Glutamatergic neuron (in vitro differentiated cells): Measurements from ENCODE around the gene HPS1. TPM values are rescaled to one million over a fixed set of nuclear protein-coding genes. Genes with fewer than 3 reads are reported as not detected.

Experiments
- DNase-seq: peaks from one replicate; pipeline ENCODE4 v3.0.0; 2022
- H3K27ac Mint-ChIP-seq: one replicate; pipeline ENCODE4 v1.8.0; 2020; ENCODE audit warnings: mild to moderate bottlenecking, mixed read lengths, inconsistent platforms; ENCODE audit not compliant: unreplicated experiment
- H3K27me3 Mint-ChIP-seq: one replicate; pipeline ENCODE4 v1.8.0; 2020; ENCODE audit warnings: mild to moderate bottlenecking, moderate library complexity, mixed read lengths, inconsistent platforms; ENCODE audit not compliant: unreplicated experiment
- H3K36me3 Mint-ChIP-seq: one replicate; pipeline ENCODE4 v1.8.0; 2020; ENCODE audit warnings: mild to moderate bottlenecking, mixed read lengths, inconsistent platforms; ENCODE audit not compliant: unreplicated experiment
- H3K4me1 Mint-ChIP-seq: one replicate; pipeline ENCODE4 v1.8.0; 2020; ENCODE audit warnings: mild to moderate bottlenecking, low read depth, mixed read lengths, inconsistent platforms; ENCODE audit not compliant: unreplicated experiment
- H3K4me3 Mint-ChIP-seq: one replicate; pipeline ENCODE4 v1.8.0; 2020; ENCODE audit warnings: mild to moderate bottlenecking, mixed read lengths, inconsistent platforms; ENCODE audit not compliant: unreplicated experiment
- H3K9me3 Mint-ChIP-seq: one replicate; pipeline ENCODE4 v1.8.0; 2020; ENCODE audit warnings: mild to moderate bottlenecking, moderate library complexity, mixed read lengths, inconsistent platforms; ENCODE audit not compliant: unreplicated experiment
- CTCF ChIP-seq: fragments of 200-600 bp; sonication (generic); IDR thresholded peaks from one replicate; pipeline ENCODE4 v1.5.0; 2021; ENCODE audit not compliant: partially characterized antibody, unreplicated experiment
- total RNA-seq: library from RNA; stranded (reverse); fragmentation: NEBNext Ultra II Directional; extraction: Animal tissue kit (Norgen Biotek cat#: 25700); gene quantifications from one replicate; pipeline ENCODE4 v1.2.1, GENCODE V29; 2021; ENCODE audit not compliant: unreplicated experiment

The HPS1 gene
- total RNA-seq, 1 donor from 2014 or later: 34.4 TPM

- peak; percentile 78 for DNase-seq
- no peaks in the 10 kb centered on the region for H3K36me3 Mint-ChIP-seq
- H3K4me1 Mint-ChIP-seq: no peaks in the 10 kb centered on the region
- H3K27me3 Mint-ChIP-seq: peaks cover 5% of the 10 kb centered on the region
- H3K9me3 Mint-ChIP-seq: peaks cover 2% of the 10 kb centered on the region
- peak within 1 kb of the TSS; percentile 82 for H3K27ac Mint-ChIP-seq
- H3K4me3 Mint-ChIP-seq: peak within 1 kb of the TSS; percentile 83
- no peak for TF ChIP-seq CTCF
Observed at GRCh38 chr10:98414932-98415730, 31.6 kb downstream of the HPS1 start, which contains the start of gene PYROXD2. PYROXD2 (minus strand) TSS chr10:98415182; CDS start chr10:98415135, 47 bp downstream.

GRCh38 chr10:98414578-98414931 lies 32.2 kb downstream of the HPS1 start:
- DNase-seq: no peak
- Mint-ChIP-seq H3K4me1 (no peaks in the 10 kb centered on the region), H3K27ac (peak overlapping the region; percentile 82), H3K4me3 (peak overlapping the region; percentile 83), H3K9me3 (peaks cover 2% of the 10 kb centered on the region), H3K27me3 (peaks cover 5% of the 10 kb centered on the region), H3K36me3 (no peaks in the 10 kb centered on the region)
- no peak for TF ChIP-seq CTCF

GRCh38 chr10:98411768-98412167 lies 35.0 kb downstream of the HPS1 start:
- Mint-ChIP-seq H3K27me3 (peaks cover 6% of the 10 kb centered on the region), H3K4me1 (no peaks in the 10 kb centered on the region), H3K36me3 (no peaks in the 10 kb centered on the region), H3K4me3 (no peak overlapping the region), H3K9me3 (peaks cover 2% of the 10 kb centered on the region), H3K27ac (no peak overlapping the region)
- no peak for DNase-seq
- no peak for TF ChIP-seq CTCF

GRCh38 chr10:98411166-98411565 lies 35.6 kb downstream of the HPS1 start:
- H3K4me3 Mint-ChIP-seq: no peak overlapping the region
- no peak for TF ChIP-seq CTCF
- H3K4me1 Mint-ChIP-seq: peaks cover 1% of the 10 kb centered on the region
- no peak overlapping the region for H3K27ac Mint-ChIP-seq
- peaks cover under 1% of the 10 kb centered on the region for H3K9me3 Mint-ChIP-seq
- no peaks in the 10 kb centered on the region for H3K36me3 Mint-ChIP-seq
- peaks cover 6% of the 10 kb centered on the region for H3K27me3 Mint-ChIP-seq
- DNase-seq: no peak

GRCh38 chr10:98410759-98411158 lies 36.0 kb downstream of the HPS1 start:
- Mint-ChIP-seq H3K4me3 (no peak overlapping the region), H3K36me3 (no peaks in the 10 kb centered on the region), H3K9me3 (no peaks in the 10 kb centered on the region), H3K27me3 (peaks cover 8% of the 10 kb centered on the region), H3K27ac (no peak overlapping the region), H3K4me1 (peaks cover 3% of the 10 kb centered on the region)
- no peak for TF ChIP-seq CTCF
- no peak for DNase-seq
